ELR (cell line): ENCODE data around the gene RND1.

Experiments
- DNase-seq: peaks from one replicate; pipeline ENCODE4 v3.0.0-alpha.2; 2015; ENCODE audit warnings: low read depth

The RND1 gene

GRCh38 chr12:48810903-48811431 is 54.7 kb downstream of the RND1 start:
- DNase-seq = peak; percentile 94

- DNase-seq = no peak
Observed at GRCh38 chr12:48807981-48808380, 57.7 kb downstream of the RND1 start.
